GM23338 (cell line): Measurements from ENCODE around the gene MMAB.

ENCODE experiments used
- CREB1 ChIP-seq: fragments of 250-450 bp; sonication (Bioruptor Pico); IDR thresholded peaks from 2 replicates; pipeline ENCODE4 v1.5.0; 2020; ENCODE audit warnings: low read depth, mild to moderate bottlenecking, moderate library complexity
- CTCF ChIP-seq, 2 experiments: fragments of 200-600 bp in 1 of 2; sonication (generic) in 1 of 2; conservative IDR thresholded peaks; 2 replicates each; pipeline versions ENCODE4 v1.5.1 to v1.6.1; 2016 to 2017; ENCODE audit warnings: antibody characterized with exemption in 2 of 2, low read depth in 2 of 2, mild to moderate bottlenecking in 2 of 2, moderate library complexity in 1 of 2
- EZH2 ChIP-seq: fragments of 200-600 bp; sonication (generic); IDR thresholded peaks from one replicate; pipeline ENCODE4 v1.8.0; 2017; ENCODE audit warnings: antibody characterized with exemption, mild to moderate bottlenecking, low read depth; ENCODE audit not compliant: unreplicated experiment
- EZH2phosphoT487 ChIP-seq: fragments of 200-600 bp; sonication (generic); IDR thresholded peaks from one replicate; pipeline ENCODE4 v1.8.1; 2018; ENCODE audit warnings: antibody characterized with exemption; ENCODE audit not compliant: unreplicated experiment
- JUNB ChIP-seq: IDR thresholded peaks from one replicate; pipeline ENCODE4 v1.6.1; 2016; ENCODE audit warnings: antibody characterized with exemption; ENCODE audit not compliant: unreplicated experiment
- NANOG ChIP-seq: IDR thresholded peaks from 2 replicates; pipeline ENCODE4 v1.6.1; 2016; ENCODE audit warnings: antibody characterized with exemption, borderline replicate concordance
- POLR2AphosphoS5 ChIP-seq: IDR thresholded peaks from 2 replicates; pipeline ENCODE4 v1.6.1; 2016; ENCODE audit warnings: antibody characterized with exemption, low read depth
- REST ChIP-seq: IDR thresholded peaks from one replicate; pipeline ENCODE4 v1.6.1; 2018; ENCODE audit warnings: antibody characterized with exemption; ENCODE audit not compliant: unreplicated experiment
- ZNF114 ChIP-seq: fragments of 250-450 bp; sonication (Bioruptor Pico); IDR thresholded peaks from 2 replicates; pipeline ENCODE4 v1.5.0; 2020; ENCODE audit warnings: mild to moderate bottlenecking, moderate library complexity
- ZNF462 ChIP-seq: fragments of 250-450 bp; sonication (Bioruptor Pico); IDR thresholded peaks from 2 replicates; pipeline ENCODE4 v1.5.0; 2020; ENCODE audit warnings: mild to moderate bottlenecking, moderate library complexity

GRCh38 chr12:109513977-109514376, 59.3 kb downstream of the MMAB start:
- no peak for TF ChIP-seq POLR2AphosphoS5
- no peak for TF ChIP-seq CTCF (conservative IDR thresholded peaks at IDR 0.05; ENCODE audit: low read depth in 2 of 2)
- TF ChIP-seq EZH2phosphoT487, result no peak
- no peak for TF ChIP-seq EZH2
- no peak for TF ChIP-seq JUNB
- no peak for TF ChIP-seq CREB1
- no peak for TF ChIP-seq NANOG
- TF ChIP-seq ZNF462 (CRISPR knock-in tag), result no peak
- no peak for TF ChIP-seq REST
- no peak for TF ChIP-seq ZNF114
